GM18519 (cell line): ENCODE data around the gene BCL6.

Source experiments
- ATAC-seq: cut with Tn5 transposase; IDR thresholded peaks from one replicate; pipeline ENCODE4 v1.9.1; 2021; ENCODE audit warnings: mild to moderate bottlenecking, moderate library complexity; ENCODE audit not compliant: unreplicated experiment, low FRiP score

BCL6 gene

GRCh38 chr3:187740421-187741399 lies 4.6 kb downstream of the BCL6 start:
- no peak for ATAC-seq

GRCh38 chr3:187739561-187740332 lies 5.5 kb downstream of the BCL6 start:
- peak; percentile 33 for ATAC-seq

GRCh38 chr3:187739094-187739560 lies 6.1 kb downstream of the BCL6 start:
- ATAC-seq: no peak

- no peak for ATAC-seq
Observed at GRCh38 chr3:187738331-187739093, 6.8 kb downstream of the BCL6 start.

GRCh38 chr3:187738071-187738330 lies 7.3 kb downstream of the BCL6 start:
- ATAC-seq: no peak

GRCh38 chr3:187737368-187738070 lies 7.7 kb downstream of the BCL6 start:
- no peak for ATAC-seq

GRCh38 chr3:187737006-187737367 lies 8.3 kb downstream of the BCL6 start:
- ATAC-seq: no peak

GRCh38 chr3:187736418-187736871 lies 8.8 kb downstream of the BCL6 start:
- ATAC-seq: no peak

GRCh38 chr3:187735837-187736236 lies 9.4 kb downstream of the BCL6 start:
- ATAC-seq: no peak

- no peak for ATAC-seq
Observed at GRCh38 chr3:187735383-187735782, 9.9 kb downstream of the BCL6 start.

- ATAC-seq: no peak
Observed at GRCh38 chr3:187734841-187735240, 10.4 kb downstream of the BCL6 start.

- no peak for ATAC-seq
Observed at GRCh38 chr3:187733371-187733770, 11.9 kb downstream of the BCL6 start.

- ATAC-seq: no peak
Observed at GRCh38 chr3:187729598-187729997, 15.7 kb downstream of the BCL6 start.

- no peak for ATAC-seq
Observed at GRCh38 chr3:187728940-187729583, 16.2 kb downstream of the BCL6 start.

GRCh38 chr3:187728248-187728647 lies 17.0 kb downstream of the BCL6 start:
- no peak for ATAC-seq

- ATAC-seq: no peak
Observed at GRCh38 chr3:187726564-187726963, 18.7 kb downstream of the BCL6 start.

GRCh38 chr3:187725653-187726370 lies 19.5 kb downstream of the BCL6 start:
- ATAC-seq: no peak

- no peak for ATAC-seq
Observed at GRCh38 chr3:187725224-187725623, 20.0 kb downstream of the BCL6 start.

- ATAC-seq: no peak
Observed at GRCh38 chr3:187722206-187722612, 23.1 kb downstream of the BCL6 start.
